OCI-LY7 (cell line): ENCODE measurements around the gene EYA3. TPM values are rescaled to one million over a fixed set of nuclear protein-coding genes. Genes with fewer than 3 reads are reported as not detected.

Experiments
- BruUV-seq: library from RNA; stranded (reverse); fragments of 400-500 nt; replicated peaks from 2 replicates; lab custom pipeline; 2021; lab: Mats Ljungman, UMichigan
- CTCF ChIA-PET: fragments of 300-600 bp; sonication (Branson Sonifier 250); formaldehyde crosslinking; loops from one replicate; lab custom pipeline; 2022; ENCODE audit warnings: antibody characterized with exemption; ENCODE audit not compliant: unreplicated experiment; lab: Charles Lee
- POLR2A ChIA-PET: fragments of 300-600 bp; sonication (Branson Sonifier 250); formaldehyde crosslinking; loops from one replicate; lab custom pipeline; 2022; ENCODE audit warnings: antibody characterized with exemption; lab: Charles Lee
- DNase-seq: peaks from one replicate; pipeline ENCODE4 v3.0.0-alpha.2; 2015; ENCODE audit warnings: low spot score
- H2AFZ ChIP-seq: fragments of 200-600 bp; sonication (generic), shearing (Covaris generic); 2 replicates; pipeline ENCODE4 v1.6.1; 2014; ENCODE audit warnings: mild to moderate bottlenecking, antibody characterized with exemption, low read length, moderate library complexity
- H3K27ac ChIP-seq: fragments of 200-600 bp; sonication (generic); 2 replicates; pipeline ENCODE4 v1.5.1; 2014; ENCODE audit warnings: mixed run types, low read depth, mild to moderate bottlenecking, moderate library complexity, low read length, inconsistent platforms; ENCODE audit not compliant: poor library complexity, severe bottlenecking
- H3K36me3 ChIP-seq: fragments of 200-600 bp; sonication (generic); 2 replicates; pipeline ENCODE4 v1.6.1; 2014; ENCODE audit warnings: mild to moderate bottlenecking, antibody characterized with exemption, low read length, moderate library complexity, mixed read lengths; ENCODE audit not compliant: insufficient read depth
- H3K4me1 ChIP-seq: fragments of 200-600 bp; sonication (generic); 2 replicates; pipeline ENCODE4 v1.5.1; 2014; ENCODE audit warnings: mild to moderate bottlenecking, low read length; ENCODE audit not compliant: insufficient read depth, poor library complexity, severe bottlenecking
- H3K4me2 ChIP-seq: fragments of 200-600 bp; sonication (generic); 2 replicates; pipeline ENCODE4 v1.6.1; 2014; ENCODE audit warnings: mild to moderate bottlenecking, low read length
- H3K4me3 ChIP-seq: fragments of 200-600 bp; sonication (generic); 2 replicates; pipeline ENCODE4 v1.5.1; 2014; ENCODE audit warnings: mild to moderate bottlenecking, low read depth, low read length; ENCODE audit not compliant: poor library complexity, severe bottlenecking
- H3K79me2 ChIP-seq: fragments of 200-600 bp; sonication (generic); 2 replicates; pipeline ENCODE4 v1.6.1; 2016; ENCODE audit warnings: low read depth, mild to moderate bottlenecking, low read length, moderate library complexity, mixed read lengths; ENCODE audit not compliant: insufficient read depth
- H3K9me2 ChIP-seq: fragments of 200-600 bp; sonication (generic); 2 replicates; pipeline ENCODE4 v1.6.1; 2016; ENCODE audit warnings: mild to moderate bottlenecking, low read length, mixed read lengths; ENCODE audit not compliant: insufficient read depth
- H3K9me3 ChIP-seq: fragments of 200-600 bp; sonication (generic); 2 replicates; pipeline ENCODE4 v1.6.1; 2014; ENCODE audit warnings: mild to moderate bottlenecking, mixed run types, low read length, mixed read lengths
- H4K20me1 ChIP-seq: fragments of 200-600 bp; sonication (generic); 2 replicates; pipeline ENCODE4 v1.6.1; 2014; ENCODE audit warnings: mild to moderate bottlenecking, antibody characterized with exemption, low read length, moderate library complexity, mixed read lengths; ENCODE audit not compliant: insufficient read depth
- CTCF ChIP-seq: fragments of 200-600 bp; sonication (generic); conservative IDR thresholded peaks from 2 replicates; pipeline ENCODE4 v1.5.1; 2014; ENCODE audit warnings: mild to moderate bottlenecking, antibody characterized with exemption, low read length, moderate library complexity, mixed read lengths
- EZH2phosphoT487 ChIP-seq: fragments of 200-600 bp; sonication (generic); IDR thresholded peaks from 2 replicates; pipeline ENCODE4 v1.6.1; 2018; ENCODE audit warnings: low read depth, borderline replicate concordance, mild to moderate bottlenecking, mixed run types, antibody characterized with exemption, low read length, moderate library complexity, mixed read lengths
- intact Hi-C: fragments of 100-400 bp; cut with micrococcal nuclease; formaldehyde crosslinking; loops from one replicate; pipeline ENCODE4 v1.10.0; 2022; ENCODE audit not compliant: unreplicated experiment
- total RNA-seq, 2 experiments: library from RNA; depleted of rRNA in 1 of 2; stranded (reverse); fragments of >200 nt in 1 of 2; shearing (Covaris generic) in 1 of 2; gene quantifications; 2 replicates each; pipeline ENCODE4 v1.2.3, GENCODE V29; 2014 to 2022

Gene EYA3
- total RNA-seq, 2 experiments from 2014 or later = 29.0 to 114 TPM

GRCh38 chr1:28126783-28127490 lies 38.5 kb upstream of the EYA3 start:
- H3K4me2 ChIP-seq = peak overlapping the region; percentile 64
- POLR2A ChIA-PET = interaction anchor here (0.8 to 3.2 kb wide), 6 partner anchors 9 to 38 kb away, joined by 3 to 15 read pairs (median 4); no protein-coding TSS in a partner anchor
- intact Hi-C loops = no loop called here
- peak overlapping the region; percentile 15; the same call in 1 of the 2 replicates for H2AFZ ChIP-seq
- BruUV-seq = no TSS peak
- no peaks in the 10 kb centered on the region for H3K9me2 ChIP-seq
- H3K27ac ChIP-seq = peak overlapping the region; percentile 34
- no peaks in the 10 kb centered on the region for H4K20me1 ChIP-seq
- TF ChIP-seq EZH2phosphoT487 = no peak
- no peak for TF ChIP-seq CTCF
- H3K36me3 ChIP-seq = no peaks in the 10 kb centered on the region
- no peaks in the 10 kb centered on the region for H3K9me3 ChIP-seq
- DNase-seq = no peak
- H3K4me3 ChIP-seq = peak overlapping the region; percentile 3
- no peaks in the 10 kb centered on the region for H3K79me2 ChIP-seq
- CTCF ChIA-PET = interaction anchor here (0.6 kb wide), 1 partner anchor 32 kb away, joined by 3 read pairs; no protein-coding TSS in a partner anchor
- H3K4me1 ChIP-seq = peaks cover 38% of the 10 kb centered on the region

- Histone ChIP-seq H3K9me3 (no peaks in the 10 kb centered on the region), H3K4me2 (peak overlapping the region; percentile 64), H2AFZ (peak overlapping the region; percentile 15; the same call in 1 of the 2 replicates), H3K27ac (peak overlapping the region; percentile 34), H3K36me3 (no peaks in the 10 kb centered on the region), H3K79me2 (no peaks in the 10 kb centered on the region), H3K4me3 (no peak overlapping the region), H3K4me1 (peaks cover 38% of the 10 kb centered on the region), H4K20me1 (no peaks in the 10 kb centered on the region), H3K9me2 (no peaks in the 10 kb centered on the region)
- TF ChIP-seq EZH2phosphoT487 (no peak), CTCF (no peak)
- intact Hi-C loops = no loop called here
- BruUV-seq = no TSS peak
- CTCF ChIA-PET = interaction anchor here (0.6 kb wide), 1 partner anchor 32 kb away, joined by 3 read pairs; no protein-coding TSS in a partner anchor
- no peak for DNase-seq
- POLR2A ChIA-PET = interaction anchor here (0.6 to 3.2 kb wide), 10 partner anchors 10 to 357 kb away, joined by 3 to 15 read pairs (median 4); no protein-coding TSS in a partner anchor
These were observed 37.8 kb upstream of the EYA3 start for GRCh38 chr1:28126212-28126611.
